22Rv1 (cell line): ENCODE data around the gene ESR2.
"Not testable (repeated sequence)": the region's sequence is repeated elsewhere in the genome, so short reads cannot be mapped to it uniquely, and the experiment has no call there.

Source experiments
- H3K27ac ChIP-seq: fragments of 450-650 bp; 2 replicates; pipeline ENCODE4 v1.5.1; 2017
- CTCF ChIP-seq: fragments of 450-650 bp; IDR thresholded peaks from 2 replicates; pipeline ENCODE4 v1.5.1; 2017; ENCODE audit warnings: mild to moderate bottlenecking
- ZFX ChIP-seq: fragments of 450-650 bp; IDR thresholded peaks from 2 replicates; pipeline ENCODE4 v1.6.1; 2017; ENCODE audit warnings: antibody characterized with exemption, borderline replicate concordance

ESR2 gene

GRCh38 chr14:64215274-64215673 lies 78.9 kb downstream of the ESR2 start:
- TF ChIP-seq ZFX: no peak
- no peak for TF ChIP-seq CTCF

DNA sequence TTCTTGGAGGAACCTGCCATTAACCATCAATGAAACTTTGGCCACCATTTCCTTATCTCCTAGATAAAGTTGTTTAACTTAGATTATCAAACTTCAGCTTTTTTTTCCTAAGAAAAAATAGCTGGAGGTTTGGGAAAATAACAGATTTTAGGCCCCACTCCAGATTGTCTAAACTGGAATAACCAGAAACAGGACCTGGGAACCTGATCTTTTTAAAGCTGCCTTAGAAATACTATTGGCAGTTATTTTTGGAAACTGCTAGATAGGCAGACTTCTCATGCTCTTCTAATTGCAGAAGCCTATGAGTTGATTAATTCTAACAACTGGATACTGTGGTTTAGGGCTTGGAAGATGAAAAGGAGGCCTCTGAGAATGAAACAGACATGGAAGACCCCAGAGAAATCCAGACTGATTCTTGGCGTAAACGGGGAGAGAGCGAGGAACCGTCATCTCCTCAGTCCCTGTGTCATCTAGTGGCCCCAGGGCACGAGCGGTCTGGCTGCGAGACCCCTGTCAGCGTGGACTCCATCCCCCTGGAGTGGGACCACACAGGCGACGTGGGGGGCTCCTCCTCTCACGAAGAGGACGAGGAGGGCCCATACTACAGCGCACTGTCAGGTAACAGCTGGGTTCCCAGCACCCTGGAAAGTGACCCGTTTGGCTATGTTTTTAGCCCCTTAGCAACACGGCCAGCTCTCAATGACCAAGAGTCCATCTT lies 80.2 kb downstream of the ESR2 start:
- H3K27ac ChIP-seq: no peak overlapping the region
- no peak for TF ChIP-seq ZFX
- TF ChIP-seq CTCF: no peak

More at GRCh38 chr14:64215274-64215673, 78.9 kb downstream of the ESR2 start:
- H3K27ac ChIP-seq: no peak overlapping the region

GRCh38 chr14:64213086-64213485 lies 81.1 kb downstream of the ESR2 start:
- H3K27ac ChIP-seq: no peak overlapping the region
- TF ChIP-seq ZFX: no peak
- no peak for TF ChIP-seq CTCF

DNA sequence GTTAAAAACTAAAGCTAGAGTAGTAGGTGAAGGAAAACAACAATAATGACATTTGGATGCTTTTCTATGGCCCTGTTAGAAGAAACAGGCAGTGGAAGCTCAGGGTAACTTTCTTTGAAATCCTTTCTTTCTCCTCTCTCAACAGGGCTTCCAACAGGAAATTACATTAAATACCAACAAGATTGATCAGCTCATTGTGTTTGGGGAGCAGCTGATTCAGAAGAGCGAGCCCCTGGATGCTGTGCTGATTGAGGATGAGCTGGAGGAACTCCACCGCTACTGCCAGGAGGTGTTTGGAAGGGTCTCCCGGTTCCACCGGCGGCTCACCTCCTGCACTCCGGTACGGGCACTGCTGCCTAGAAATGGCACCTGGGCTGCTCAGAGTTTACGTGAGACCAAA lies 81.5 kb downstream of the ESR2 start:
- no peak for TF ChIP-seq ZFX
- no peak for TF ChIP-seq CTCF
- H3K27ac ChIP-seq: no peak overlapping the region

DNA sequence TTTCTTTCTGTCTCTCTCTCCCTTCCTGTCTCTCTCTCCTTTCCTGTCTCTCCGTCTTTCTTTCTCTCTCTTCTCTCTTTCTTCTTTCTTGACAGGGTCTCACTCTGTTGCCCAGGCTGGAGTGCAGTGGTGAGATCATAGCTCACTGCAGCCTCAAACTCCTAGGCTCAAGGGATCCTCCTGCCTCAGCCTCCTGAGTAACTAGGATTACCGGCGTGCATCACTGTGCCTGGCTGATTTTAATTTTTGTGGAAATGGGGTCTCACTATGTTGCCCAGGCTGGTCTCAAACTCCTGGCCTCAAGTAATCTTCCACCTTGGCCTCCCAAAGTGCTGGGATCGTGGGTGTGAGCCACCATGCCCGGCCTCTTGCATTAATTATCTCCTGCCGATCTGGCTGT lies 83.3 kb downstream of the ESR2 start:
- H3K27ac ChIP-seq: not testable (repeated sequence)

GRCh38 chr14:64210216-64210615 lies 84.0 kb downstream of the ESR2 start:
- H3K27ac ChIP-seq: no peak overlapping the region
- TF ChIP-seq CTCF: no peak
- TF ChIP-seq ZFX: no peak

GRCh38 chr14:64209444-64210131 lies 84.6 kb downstream of the ESR2 start:
- no peak overlapping the region for H3K27ac ChIP-seq
- no peak for TF ChIP-seq ZFX
- TF ChIP-seq CTCF: no peak
